ENCODE results near the gene PDZRN3.

Gene PDZRN3

DNA sequence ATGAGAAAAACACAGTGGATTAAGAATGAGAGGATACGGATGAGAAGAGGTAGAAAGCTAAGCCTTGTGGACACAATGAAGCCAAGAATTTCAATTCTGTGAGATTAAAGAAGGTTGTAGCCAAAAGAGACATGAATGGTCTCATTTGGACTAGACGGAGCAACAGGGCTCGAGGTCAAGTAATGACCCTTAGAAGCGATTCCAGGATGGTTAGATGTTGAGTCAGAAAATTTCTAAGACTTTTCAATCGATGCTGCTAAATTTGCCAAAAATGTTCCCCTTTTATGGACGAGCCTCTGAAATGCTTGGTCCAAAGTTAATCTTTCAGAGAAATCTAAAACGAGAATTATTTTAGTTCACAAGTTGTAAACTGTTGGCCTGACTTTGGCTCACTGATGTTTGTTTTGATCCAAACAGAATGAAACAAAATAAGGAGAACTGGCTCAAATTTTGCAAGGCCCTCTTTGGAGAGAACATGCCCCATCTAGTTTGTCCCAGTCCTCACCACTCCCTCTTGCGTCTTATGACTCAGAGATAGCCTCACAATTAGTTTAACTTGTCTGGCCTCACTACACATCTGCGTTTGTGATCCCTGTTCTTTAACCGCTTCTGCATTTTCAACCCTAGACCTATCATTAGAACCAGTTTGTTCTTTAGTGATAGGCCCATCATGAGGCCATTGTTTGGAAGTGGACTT is 235.5 kb downstream of the PDZRN3 start:
- no peak for DNase-seq (ENCODE audit: low read depth in 3 of 3)

DNA sequence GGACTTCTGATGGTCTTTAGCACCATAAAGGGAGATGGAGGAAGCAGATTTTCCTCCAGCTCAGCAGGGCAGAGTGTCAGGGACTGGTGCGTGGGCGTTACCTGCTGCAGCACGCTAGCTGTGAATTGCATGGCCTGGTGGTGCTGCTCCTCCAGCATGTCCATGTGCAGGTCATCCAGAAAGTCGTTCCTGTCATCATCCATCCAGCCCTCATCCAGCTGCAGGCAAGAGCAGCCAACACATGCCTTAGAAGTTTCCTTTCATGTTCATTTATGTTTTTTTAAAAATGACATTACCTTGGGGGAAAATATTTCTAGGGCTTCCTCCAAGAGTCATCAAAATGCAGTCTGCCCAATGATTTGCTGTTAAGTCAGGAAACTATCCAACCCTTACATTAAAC is 239.2 kb downstream of the PDZRN3 start:
- no peak for DNase-seq (ENCODE audit: low read depth in 3 of 3)

DNA sequence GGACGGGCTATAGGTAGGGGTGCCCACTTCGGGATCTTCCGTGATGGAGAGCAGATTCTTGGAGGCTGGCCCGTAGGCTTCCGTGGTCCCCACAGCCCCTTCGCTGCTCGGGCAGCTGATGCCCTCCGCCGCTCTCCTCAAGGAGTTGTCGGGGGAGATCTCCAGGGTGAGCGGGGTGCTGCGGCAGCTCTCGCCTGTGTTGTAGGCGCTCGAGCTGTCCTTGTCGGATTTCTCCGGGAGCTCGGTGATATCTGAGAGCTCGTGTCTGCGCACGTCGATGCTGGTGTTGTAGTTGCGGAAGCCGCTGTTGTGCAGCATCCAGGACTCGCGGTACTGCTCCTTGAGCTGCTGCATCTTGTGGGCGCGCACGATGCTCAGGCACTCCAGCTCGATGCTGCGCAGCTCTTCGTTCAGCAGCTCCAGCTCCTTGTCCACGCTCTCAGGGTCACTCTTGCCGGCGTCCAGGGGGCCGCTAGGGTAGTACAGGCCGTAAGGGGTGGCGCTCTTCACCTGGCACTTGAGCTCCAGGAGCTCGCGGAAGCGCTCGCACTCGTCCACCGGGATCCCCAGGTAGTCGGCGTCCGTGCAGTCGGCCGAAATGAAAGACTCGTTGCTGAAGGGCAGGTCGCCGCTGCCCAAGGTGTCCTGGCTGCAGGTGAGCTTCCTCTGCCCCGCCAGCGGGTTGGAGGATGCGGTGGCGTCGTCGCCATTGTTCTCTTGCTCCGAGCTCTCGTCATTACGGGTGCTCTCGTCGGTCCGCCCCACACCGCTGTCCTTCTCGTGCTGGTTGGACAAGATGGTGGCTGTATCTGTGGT is 240.4 kb downstream of the PDZRN3 start:
- no peak for DNase-seq (ENCODE audit: low read depth in 3 of 3)

DNA sequence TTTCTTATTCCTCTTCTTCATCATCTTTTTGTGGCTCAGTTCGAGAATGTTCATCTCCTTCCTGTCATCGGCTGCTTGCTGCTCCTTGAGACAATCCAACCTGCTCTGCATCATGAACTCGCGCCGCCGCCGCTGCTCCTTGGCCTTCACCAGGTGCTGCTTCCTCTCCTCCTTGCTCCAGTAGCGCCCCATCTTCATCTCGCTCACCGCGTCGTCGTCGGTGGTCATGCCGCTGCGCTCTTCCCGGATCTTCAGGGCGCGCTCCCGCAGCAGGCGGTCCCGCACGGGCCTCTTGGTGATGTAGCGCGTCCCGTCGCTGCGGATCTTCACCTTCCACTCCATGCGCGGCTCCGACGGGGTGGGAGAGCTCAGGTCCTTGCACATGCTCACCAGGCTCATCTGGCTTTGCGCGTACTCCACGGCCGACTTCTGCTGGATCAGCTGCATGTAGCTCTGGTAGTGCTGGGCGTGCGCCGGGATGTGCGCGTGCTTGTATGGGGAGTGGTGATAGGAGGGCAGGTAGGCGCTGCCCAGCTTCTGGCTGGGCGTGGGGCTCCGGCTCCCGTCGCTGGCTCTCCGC is 241.2 kb downstream of the PDZRN3 start:
- no peak for DNase-seq (ENCODE audit: low read depth in 3 of 3)

DNA sequence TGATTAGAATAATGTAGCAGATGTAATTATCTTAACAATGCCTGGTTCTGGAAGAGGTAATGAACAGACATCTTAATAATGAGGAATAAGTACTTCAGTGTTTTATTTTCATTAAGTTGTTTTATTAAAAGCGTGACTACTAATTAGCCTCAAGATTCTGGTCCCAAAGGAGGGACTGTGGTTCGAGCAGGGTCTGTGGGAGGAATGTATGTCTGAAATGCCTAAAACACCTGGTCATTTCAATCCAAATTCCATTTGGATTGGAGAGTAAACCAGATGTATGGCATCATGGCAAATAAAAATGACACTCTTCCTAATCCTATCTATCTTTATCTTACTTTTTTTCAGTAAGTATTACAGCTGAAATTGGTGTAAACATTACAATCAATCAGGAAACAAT is 243.2 kb downstream of the PDZRN3 start:
- no peak for DNase-seq (ENCODE audit: low read depth in 3 of 3)

DNA sequence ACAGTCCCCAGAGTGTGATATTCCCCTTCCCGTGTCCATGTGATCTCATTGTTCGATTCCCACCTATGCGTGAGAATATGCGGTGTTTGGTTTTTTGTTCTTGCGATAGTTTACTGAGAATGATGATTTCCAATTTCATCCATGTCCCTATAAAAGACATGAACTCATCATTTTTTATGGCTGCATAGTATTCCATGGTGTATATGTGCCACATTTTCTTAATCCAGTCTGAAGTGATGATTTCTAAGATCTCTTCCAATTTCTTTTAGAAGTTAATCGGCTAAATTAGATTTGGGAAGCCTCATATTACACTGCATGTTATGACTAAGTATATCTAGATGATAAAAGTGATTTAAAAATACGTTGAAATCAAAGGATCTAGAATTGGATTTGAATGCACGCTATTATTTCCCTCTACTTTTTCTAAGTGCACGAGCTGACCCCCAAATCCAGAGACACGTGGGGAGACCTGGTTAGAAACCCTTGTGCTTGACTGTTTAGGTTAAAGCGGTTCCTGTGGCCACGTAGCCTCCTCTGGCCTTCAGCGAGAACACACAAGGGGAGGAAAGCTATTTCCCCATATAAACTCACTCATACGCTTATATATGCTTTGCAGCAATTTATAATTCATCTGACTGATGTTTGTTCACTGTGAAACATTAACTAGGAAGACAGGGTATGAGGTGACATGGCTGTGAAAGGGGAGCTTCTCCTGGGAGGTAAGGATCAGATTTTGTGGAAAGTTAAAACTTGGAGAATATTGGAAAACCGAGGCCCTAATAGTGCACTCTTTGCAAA is 243.8 kb downstream of the PDZRN3 start:
- no peak for DNase-seq (ENCODE audit: low read depth in 3 of 3)

DNA sequence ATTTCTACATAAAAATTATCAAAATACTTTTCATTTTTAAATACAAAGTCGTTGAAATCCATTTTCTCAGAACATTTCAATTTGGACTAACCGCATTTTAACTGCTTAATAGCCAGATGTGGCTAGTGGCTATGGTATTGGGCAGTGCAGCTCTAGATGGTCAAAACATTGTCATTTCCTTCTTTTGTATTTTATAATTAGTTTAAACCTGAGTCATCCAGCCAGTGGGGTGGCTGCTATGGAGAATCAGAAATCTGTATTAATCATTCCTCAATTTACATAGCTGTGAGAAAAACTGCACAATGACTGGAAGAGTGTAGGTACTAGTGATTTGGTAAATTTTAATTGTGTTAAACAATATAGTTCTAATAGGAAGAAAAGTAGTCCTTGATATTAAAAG is 245.3 kb downstream of the PDZRN3 start:
- no peak for DNase-seq (ENCODE audit: low read depth in 3 of 3)

DNA sequence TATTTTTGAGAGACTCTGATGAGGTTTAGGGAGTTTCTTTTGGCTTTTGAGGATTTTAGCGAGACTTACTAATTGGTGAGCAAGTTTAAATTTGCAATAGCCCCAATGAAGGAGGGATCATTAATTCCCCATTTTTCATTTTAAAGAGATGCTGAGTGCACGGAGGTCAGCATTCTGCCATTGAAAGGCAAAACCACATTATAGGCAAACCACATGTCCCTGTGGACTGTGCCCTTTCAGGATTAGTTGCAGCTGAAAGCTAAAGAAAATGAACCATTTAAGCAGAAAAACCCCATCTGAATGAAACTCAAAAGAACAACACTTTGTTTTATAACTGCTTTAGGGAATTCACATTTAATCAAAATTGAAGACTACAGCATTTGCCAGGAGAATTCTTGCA is 246.5 kb downstream of the PDZRN3 start:
- DNase-seq (ENCODE audit: low read depth in 3 of 3): no peak

DNA sequence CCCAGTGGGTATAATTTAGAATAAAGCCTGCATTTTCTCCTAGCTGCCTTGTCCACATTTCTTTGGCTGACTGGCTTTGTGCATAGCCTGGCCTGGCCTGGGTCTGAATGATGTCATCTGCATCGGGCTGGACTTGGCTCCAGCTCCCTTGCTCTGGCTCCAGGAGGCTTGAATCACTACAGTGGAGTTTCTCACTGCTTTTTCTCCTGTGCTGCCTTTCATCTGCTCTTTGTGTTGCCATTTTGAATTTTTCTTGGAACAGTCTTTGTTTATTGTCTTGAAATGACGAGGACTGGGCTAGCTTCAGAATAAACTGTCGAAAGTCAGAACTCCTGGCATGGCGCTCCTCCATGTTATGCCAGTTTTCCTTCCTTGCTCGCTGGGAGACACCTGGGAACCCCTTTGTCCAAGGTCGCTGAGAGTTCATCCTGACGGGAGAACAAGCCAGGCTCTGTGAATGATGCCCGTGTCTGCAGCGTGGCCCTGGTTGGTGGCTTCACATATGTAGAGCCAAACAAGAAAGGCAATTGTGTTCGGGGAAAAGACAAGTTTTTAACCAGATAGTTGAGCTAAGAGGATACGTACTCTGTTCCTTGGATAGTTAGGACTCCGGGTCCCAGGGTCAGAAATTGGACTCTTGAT is 258.9 kb downstream of the PDZRN3 start:
- DNase-seq (ENCODE audit: low read depth in 3 of 3): no peak

DNA sequence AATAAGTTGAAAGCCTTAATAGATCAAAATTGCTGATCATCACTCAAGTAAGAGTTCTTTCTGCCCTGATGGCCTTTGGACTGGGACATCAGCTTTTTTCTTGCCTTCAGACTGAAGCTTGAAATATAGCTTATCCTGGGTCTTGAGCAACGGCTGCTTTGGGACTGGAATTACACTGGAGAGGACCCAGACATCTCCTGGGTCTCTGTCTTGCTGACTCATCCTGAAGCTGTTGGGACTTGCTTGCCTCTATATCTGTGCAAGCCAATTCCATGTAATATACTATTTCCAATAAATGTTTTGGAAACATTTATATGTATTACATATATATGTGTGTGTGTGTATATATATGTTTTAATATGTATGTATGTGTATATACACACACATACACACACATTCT is 260.2 kb downstream of the PDZRN3 start:
- DNase-seq (ENCODE audit: low read depth in 3 of 3): no peak

DNA sequence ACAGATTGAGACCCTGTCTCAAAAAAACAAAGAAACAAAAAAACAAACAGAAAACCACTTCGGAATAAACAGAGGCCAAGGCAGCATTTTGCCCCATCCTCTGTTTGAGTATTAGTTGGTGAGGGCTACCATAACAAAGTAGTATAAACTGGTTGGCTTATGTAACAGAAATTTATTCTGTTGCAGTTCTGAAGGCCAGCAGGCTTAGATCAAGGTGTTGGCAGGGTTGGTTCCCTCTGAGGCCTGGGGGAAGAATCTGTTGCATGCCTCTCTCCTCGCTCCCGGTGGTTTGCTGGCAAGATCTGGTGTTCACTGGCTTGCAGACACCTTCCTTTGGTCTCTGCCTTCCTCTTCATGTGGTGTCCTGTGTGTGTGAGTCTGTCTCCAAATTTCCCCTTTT is 261.6 kb downstream of the PDZRN3 start:
- DNase-seq (ENCODE audit: low read depth in 3 of 3): no peak

DNA sequence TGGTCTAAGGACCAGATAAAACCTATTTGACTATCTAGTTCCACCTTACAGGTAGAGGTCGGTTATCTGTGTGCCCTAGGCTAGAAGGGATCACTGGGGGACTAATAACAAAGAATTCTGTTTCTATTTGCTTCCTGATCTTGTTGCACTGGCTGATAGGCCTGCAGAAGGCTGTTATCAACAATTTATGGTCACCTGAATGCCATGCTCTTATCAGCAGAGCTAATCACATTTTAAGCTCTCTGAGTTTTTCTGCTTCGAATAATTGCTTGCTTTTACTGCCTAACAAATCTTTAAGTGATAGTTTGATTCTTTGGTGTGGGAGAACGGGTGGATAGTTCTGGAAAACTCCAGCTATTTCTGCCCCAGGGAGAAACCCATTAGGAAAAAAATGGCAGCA is 263.1 kb downstream of the PDZRN3 start:
- no peak for DNase-seq (ENCODE audit: low read depth in 3 of 3)

DNA sequence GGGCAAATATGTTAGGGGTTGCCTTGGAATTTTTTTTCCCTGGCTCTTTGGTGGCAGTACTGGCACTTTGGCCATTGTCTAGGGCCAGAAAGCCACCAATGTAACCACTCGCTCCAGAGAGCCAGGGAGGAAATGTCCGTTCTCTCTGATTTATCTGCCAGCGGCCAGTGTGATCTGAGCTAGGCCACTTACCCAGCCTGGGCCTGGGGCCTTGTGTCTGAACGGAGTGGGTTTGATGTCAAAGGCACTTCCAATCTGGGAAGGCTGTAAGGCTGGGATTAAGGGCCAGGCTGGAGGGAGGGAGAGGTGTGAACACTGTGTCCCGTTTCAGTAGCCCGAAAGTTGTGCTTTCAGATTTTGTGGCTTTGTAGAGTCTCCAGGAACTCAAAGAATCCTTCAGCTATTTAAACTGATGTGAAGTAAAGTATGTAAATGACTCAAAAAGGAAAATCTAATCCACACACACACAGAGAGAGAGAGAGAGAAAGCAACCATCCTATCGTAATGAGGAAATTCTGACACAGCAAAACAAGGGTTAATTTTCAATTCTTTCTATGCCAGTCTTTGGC is 271.0 kb downstream of the PDZRN3 start:
- DNase-seq (ENCODE audit: low read depth in 3 of 3): no peak

DNA sequence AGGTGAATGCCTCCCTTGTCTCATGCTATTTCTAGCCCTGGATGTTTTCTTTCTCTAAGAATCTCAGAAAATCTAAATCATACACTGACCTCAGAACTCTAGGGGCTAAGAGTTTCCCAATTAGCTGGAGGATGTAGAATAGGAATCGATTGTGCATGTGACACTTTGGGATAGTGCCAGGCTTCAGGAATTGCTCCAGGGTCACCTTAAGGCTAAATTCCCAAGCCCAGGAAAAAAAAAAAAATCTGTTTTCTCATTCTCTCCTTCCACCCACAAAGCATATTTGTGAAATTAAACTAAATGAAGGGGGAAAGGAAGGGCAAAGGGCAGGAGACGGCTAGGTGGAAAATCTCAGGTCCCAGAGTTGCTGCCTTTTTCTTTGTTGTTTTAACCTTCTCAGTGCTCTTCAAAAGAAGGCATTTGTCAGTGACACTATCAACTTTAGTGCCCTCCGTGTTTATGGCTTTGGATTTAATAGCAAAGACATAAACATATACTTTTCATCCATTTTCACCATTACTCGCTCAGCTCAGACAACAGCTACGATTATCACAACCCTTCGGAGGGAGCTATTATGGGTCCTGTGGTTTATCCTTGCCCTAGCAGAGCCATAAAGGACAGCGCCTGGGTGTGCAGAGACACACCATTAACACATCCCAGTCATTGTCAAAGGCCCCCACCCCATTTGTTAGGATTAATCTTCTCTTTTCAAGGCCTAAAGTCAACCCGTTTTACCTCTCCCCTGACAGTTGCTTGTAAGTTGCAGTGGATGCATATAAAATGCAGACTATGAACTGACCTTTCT is 271.7 kb downstream of the PDZRN3 start:
- DNase-seq (ENCODE audit: low read depth in 3 of 3): no peak

DNA sequence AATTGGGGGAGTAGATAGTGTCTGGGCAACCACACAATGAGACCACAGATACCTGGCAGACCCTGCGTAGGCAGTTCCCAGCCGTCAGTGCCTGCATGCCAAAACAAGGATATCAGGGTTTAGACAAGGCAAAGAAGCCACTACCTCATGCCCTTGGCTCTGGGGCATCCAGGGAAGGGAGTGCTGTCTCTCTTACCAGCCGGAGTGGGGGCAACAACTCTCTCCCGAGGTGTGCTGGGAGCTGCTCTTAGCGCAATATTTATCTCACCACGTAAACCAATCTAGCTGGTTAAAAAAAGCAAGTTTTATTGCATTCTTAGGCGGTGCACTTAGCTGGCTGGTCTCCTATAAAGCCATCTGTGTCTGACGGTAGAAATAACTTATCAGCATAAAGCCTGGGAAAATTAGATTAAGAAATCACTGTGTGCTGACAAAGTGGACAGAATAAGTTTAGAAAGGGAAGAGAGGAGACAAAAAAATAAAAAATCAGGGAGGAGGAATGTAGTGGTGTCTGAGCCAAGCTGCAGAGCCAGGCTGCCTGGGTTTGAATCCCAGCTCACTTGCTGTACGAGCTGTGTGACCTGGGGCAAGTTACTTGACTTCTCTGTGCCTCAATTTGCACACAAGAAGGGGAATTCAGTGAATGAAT is 273.2 kb downstream of the PDZRN3 start:
- DNase-seq (ENCODE audit: low read depth in 3 of 3): no peak

DNA sequence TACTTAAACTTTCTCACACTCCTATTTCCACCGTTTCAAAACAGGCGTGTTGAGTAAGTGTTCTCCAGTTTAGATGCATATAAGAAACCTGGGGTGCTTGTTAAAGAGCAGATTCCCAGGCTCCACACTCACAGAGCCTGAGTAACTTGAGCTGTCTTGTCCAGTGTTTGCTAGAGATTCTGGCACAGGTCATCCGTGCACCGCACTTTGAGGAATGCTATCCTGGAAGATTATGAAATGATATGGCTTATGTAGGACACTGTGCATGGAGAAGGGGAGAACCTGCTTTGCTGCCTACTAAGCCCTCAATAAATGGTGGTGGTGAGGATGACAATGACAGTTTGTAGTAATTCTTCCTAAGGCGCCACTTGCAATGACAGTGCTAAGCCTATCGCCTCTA is 273.7 kb downstream of the PDZRN3 start:
- DNase-seq (ENCODE audit: low read depth in 3 of 3): no peak

DNA sequence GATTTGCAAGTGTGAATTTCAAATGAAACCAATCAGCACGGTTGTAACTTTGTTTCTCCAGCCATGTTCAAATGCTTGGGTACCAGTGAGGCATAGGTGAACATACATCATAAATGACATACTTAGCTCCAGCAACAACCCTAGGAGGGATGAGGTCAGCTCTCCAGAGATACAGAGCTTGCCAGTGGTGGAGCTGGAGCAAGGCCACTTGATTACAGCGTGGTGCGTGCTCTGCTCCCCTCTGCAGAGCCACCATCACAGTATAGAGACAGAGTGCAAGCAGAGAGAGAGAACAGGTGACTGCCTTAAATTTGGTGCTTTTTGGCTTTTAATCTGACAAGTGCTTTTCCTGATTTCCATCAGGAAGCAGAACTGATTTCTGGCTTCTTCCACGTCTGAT is 275.1 kb downstream of the PDZRN3 start:
- no peak for DNase-seq (ENCODE audit: low read depth in 3 of 3)

DNA sequence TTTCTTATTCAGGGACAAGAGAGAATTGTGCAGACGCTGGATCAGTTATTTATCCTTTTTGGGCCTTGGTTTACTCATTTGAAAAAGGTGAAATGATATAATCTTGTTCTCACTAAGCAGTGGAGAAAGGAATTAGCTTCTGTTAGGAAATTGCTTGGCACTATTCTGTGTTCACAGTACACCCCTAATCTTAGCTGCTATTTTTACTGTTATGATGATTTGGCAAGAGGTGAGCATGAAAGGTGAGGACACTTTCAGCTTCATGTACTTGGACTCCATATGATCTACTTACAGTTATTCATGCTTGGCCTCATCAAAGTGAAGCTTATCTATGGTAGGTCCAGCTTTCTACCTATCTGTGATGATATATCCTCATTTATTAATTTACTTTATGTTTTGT is 282.7 kb downstream of the PDZRN3 start:
- no peak for DNase-seq (ENCODE audit: low read depth in 3 of 3)

DNA sequence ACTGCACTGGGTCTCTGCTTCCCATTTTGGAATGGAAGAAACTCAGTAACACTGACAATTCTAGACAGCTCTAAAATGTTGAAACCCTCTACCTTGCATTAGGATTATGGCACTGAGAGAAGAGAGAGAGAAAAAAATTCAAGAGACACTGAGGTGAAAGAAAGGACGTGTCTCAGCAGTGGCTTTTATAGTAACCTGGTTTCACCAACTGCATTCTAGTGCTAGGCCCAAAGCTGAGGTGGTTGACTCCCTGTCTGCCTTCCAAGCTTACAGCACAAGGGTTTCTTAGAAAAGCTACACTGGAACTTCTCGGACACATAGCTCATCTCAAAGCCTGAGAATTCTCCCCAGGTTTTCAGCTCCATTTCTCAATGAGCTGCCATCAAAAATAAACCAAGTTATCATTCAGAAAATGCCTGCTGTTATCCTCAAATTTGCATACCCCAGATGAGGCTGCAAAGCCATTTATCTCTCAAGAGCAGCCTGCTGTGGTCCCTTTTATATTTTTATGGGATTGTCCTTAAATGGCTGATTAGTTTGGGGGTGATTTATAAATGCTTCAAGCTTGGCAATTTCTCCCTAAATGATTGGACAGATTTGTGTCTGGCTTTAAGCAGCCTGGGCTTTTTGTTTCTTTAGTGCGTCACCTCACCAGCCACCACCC is 283.3 kb downstream of the PDZRN3 start:
- DNase-seq (ENCODE audit: low read depth in 3 of 3): no peak

DNA sequence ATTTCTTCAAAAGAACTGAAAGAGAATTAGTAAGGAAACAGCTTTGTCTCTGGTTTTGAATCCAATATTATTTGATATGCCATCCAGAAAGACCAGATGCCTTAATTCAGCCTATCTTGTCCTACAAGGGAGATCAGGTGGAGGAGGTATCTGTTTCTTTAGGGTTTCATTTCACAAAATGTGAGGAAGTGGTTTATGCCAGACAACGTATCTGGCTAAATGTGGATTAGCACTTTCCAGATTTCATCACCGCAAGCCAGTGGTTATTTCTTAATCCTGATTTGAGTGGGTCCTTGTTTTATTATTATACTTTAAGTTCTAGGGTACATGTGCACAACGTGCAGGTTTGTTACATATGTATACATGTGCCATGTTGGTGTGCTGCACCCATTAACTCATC is 292.2 kb downstream of the PDZRN3 start:
- no peak for DNase-seq (ENCODE audit: low read depth in 3 of 3)

Data from stimulated activated CD4-positive, alpha-beta T cell treated with anti-CD3 and anti-CD28 coated beads, TNF-alpha, amount 100 ng/mL, for 48 hours (primary cell).